Stimulated activated memory B cell treated with anti-CD40 and anti-IgM and Interleukin-4, amounts not matched to agents 10 μg/mL and 1 μg/mL and 100 μg/mL, for 72 hours (primary cell): ENCODE measurements around the gene TEX22.
A peak's percentile ranks its signal among the peaks of the same experiment; 100 is the strongest.

Source experiments
- ATAC-seq: fragments of 150-1000 bp; cut with Tn5 transposase; 2 replicates; pipeline ENCODE4 v1.10.0; 2021
- H3K27ac Mint-ChIP-seq: one replicate; pipeline ENCODE4 v1.8.0; 2022; ENCODE audit warnings: mild to moderate bottlenecking, mixed read lengths
- H3K27me3 Mint-ChIP-seq: one replicate; pipeline ENCODE4 v1.8.0; 2022; ENCODE audit warnings: mixed read lengths
- H3K36me3 Mint-ChIP-seq: one replicate; pipeline ENCODE4 v1.8.0; 2022; ENCODE audit warnings: mixed read lengths
- H3K4me1 Mint-ChIP-seq: one replicate; pipeline ENCODE4 v1.8.0; 2022; ENCODE audit warnings: mixed read lengths
- H3K4me3 Mint-ChIP-seq: one replicate; pipeline ENCODE4 v1.8.0; 2022; ENCODE audit warnings: mild to moderate bottlenecking, moderate library complexity, mixed read lengths
- H3K9me3 Mint-ChIP-seq: one replicate; pipeline ENCODE4 v1.8.0; 2022; ENCODE audit warnings: mixed read lengths

Gene TEX22, protein sequence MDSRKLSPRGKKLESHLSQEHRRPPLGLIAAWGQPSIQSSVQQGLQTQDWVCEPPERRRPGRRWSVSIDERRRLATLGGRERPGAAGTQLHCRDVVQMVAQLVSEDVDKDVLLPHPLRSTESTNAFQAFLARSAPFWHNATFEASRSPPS

DNA sequence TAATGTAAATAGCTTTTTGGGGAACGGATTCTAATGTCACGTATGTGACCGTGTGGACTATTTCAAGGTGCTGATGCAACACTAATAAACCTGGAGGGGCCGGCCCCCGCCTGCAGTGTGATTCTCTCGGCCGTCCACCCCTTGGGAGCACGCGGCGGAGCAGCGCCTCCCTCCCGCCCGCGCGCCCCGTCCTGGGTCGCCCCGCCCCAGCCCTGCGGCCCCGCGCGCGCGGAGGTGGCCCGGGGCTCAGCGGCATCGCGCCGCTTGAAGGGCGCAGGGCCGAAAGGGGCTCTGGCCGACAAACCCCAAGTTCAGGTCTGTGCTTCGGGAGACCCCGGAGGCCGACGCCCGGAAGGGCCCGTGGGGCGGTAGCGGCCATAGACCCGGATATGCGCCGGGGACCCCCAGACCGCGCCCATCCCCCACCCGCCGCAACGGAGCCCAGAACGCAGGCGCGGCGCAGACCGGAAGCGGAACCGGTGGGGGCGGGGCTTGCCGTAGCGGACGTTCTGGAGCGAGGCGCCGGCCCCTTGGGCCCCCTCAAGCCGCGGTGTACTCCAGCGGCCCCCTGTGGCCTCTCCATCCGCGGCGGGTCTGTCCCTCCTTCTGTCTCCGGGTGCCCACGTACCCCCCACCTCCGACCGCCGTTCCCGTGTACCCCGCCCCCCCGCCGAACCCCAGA is at the start of gene TEX22:
Gene TEX22, plus strand, starts transcription at position 495 of the 682 bp plus-strand sequence. CDS start 803 bp downstream, outside the sequence.
- H3K27ac Mint-ChIP-seq: peak within 1 kb of the TSS; percentile 86
- H3K36me3 Mint-ChIP-seq: peaks cover 16% of the 10 kb centered on the region
- no peaks in the 10 kb centered on the region for H3K9me3 Mint-ChIP-seq
- peaks cover 19% of the 10 kb centered on the region for H3K4me1 Mint-ChIP-seq
- H3K4me3 Mint-ChIP-seq: peak within 1 kb of the TSS; percentile 91
- no peaks in the 10 kb centered on the region for H3K27me3 Mint-ChIP-seq
- peak; percentile 93 for ATAC-seq

DNA sequence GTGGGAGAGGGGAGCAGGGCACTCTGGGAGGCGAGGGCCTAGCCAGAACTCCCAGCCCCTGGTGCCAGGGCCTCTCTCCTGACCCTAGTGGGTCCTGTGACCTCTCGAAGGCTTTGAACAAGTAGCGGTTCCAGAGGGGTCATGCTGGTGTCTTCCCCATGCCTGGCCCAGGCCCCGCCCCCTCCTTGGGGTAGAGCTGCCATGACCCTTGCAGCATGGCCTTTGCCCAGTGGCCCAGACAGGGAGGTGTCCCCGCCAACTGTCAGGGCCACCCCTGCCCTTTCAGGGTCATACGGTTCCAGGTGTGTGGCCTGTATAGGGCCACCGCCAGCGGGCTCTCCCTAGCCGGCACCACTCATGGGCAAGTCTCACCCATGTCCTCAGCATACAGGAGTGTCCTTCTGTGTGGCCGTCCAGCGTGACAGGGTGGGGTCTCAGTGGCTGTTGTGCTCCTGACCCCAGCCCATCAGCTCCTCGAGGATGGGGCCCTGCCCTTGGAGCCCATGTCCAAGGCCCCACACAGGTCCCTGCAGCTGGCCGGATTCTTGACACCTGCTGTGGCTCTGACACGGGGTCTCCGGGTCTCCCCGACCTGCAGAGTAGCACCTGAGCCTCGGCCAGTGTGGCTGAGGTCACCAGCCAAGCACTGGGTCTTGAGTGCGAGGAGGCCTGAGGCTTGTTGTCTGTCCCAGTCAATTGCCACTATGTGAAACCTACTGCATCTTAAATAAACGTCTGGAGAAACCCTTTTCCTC is 49.2 kb upstream of the TEX22 start:
- H3K27ac Mint-ChIP-seq: no peak overlapping the region
- peaks cover 6% of the 10 kb centered on the region for H3K36me3 Mint-ChIP-seq
- ATAC-seq: no peak
- peaks cover 5% of the 10 kb centered on the region for H3K4me1 Mint-ChIP-seq
- H3K4me3 Mint-ChIP-seq: no peak overlapping the region
- H3K27me3 Mint-ChIP-seq: no peaks in the 10 kb centered on the region
- peaks cover 3% of the 10 kb centered on the region for H3K9me3 Mint-ChIP-seq

DNA sequence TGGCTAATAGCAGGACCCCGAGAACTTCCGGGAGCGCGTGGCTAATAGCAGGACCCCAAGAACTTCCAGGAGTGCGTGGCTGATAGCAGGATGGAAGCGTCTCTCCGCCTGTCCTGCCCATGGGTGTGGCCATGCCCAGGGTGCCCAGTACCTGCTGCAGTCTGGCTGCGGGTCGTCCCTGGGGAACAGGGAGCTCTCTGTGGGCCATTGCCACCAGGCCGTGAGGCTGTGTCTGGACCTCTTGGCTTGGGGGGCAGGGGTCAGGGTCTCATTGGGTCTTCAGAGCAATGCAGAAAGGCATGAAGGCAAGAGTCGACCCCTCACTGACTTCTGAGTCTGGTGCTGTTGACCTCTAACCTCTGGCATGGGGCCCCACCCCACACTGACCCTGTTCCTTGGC is 48.3 kb upstream of the TEX22 start:
- Mint-ChIP-seq H3K27me3 (no peaks in the 10 kb centered on the region), H3K36me3 (peaks cover 6% of the 10 kb centered on the region), H3K27ac (no peak overlapping the region), H3K9me3 (peaks cover 3% of the 10 kb centered on the region), H3K4me3 (no peak overlapping the region), H3K4me1 (peaks cover 5% of the 10 kb centered on the region)
- no peak for ATAC-seq

DNA sequence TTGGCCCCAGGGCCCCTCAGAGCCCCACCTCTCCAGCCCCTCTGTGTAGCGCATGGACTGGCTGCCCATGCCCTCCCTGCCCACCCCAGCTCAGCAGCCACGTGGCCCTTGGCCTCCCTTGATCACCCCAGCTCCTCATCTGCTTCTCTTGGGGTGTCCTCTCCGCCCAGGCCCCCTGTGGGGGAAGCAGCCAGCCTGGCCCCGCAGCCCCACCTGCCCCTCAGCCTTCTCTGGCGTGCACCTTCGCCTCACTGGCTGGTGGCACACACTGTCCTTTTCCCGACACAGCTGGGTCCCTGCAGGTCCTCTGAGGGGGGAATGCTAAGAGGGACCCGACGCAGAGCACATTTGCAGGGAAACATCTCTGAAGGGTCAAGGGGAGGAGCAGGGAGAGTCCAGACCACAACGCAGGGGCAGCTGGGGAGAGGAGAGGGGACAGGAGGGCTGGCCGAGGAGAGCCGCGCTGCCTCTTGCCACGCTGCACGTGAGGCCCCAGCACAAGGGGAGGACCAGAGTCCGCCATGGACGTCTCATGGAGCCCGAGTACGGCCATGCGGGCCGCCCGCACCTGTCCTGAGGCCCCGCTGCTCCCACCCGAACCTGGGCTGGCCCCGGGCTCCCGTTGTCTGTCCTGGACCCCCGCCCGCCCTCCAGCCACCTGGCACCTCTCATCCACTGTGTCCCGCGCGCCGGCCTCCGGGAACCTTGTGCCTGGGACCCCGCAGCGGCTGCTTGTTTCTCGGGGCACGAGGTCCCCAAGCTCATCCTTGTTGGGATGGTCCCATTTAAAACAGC is 47.7 kb upstream of the TEX22 start:
- peaks cover 5% of the 10 kb centered on the region for H3K4me1 Mint-ChIP-seq
- peaks cover 8% of the 10 kb centered on the region for H3K36me3 Mint-ChIP-seq
- no peaks in the 10 kb centered on the region for H3K27me3 Mint-ChIP-seq
- H3K27ac Mint-ChIP-seq: no peak overlapping the region
- H3K4me3 Mint-ChIP-seq: no peak overlapping the region
- ATAC-seq: no peak
- peaks cover 3% of the 10 kb centered on the region for H3K9me3 Mint-ChIP-seq

DNA sequence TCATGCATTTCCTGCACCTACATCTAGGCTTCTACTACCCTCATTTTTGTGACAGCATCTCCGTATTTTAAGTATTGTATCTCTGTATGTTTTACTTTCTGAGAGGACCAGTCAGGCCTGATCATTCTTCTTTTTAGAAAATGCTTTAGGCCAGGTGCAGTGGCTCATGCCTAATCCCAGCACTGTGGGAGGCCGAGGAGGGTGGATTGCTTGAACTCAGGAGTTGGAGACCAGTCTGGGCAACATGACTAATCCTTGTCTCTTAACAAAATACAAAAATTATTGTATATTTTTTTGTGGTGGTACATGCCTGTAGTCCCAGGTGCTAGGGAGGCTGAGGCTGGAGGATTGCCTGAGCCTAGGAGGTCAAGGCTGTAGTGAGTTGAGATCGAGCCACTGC is 46.9 kb upstream of the TEX22 start:
- peaks cover 3% of the 10 kb centered on the region for H3K9me3 Mint-ChIP-seq
- no peak overlapping the region for H3K27ac Mint-ChIP-seq
- ATAC-seq: no peak
- no peaks in the 10 kb centered on the region for H3K27me3 Mint-ChIP-seq
- H3K4me1 Mint-ChIP-seq: peaks cover 5% of the 10 kb centered on the region
- H3K4me3 Mint-ChIP-seq: no peak overlapping the region
- peaks cover 13% of the 10 kb centered on the region for H3K36me3 Mint-ChIP-seq

DNA sequence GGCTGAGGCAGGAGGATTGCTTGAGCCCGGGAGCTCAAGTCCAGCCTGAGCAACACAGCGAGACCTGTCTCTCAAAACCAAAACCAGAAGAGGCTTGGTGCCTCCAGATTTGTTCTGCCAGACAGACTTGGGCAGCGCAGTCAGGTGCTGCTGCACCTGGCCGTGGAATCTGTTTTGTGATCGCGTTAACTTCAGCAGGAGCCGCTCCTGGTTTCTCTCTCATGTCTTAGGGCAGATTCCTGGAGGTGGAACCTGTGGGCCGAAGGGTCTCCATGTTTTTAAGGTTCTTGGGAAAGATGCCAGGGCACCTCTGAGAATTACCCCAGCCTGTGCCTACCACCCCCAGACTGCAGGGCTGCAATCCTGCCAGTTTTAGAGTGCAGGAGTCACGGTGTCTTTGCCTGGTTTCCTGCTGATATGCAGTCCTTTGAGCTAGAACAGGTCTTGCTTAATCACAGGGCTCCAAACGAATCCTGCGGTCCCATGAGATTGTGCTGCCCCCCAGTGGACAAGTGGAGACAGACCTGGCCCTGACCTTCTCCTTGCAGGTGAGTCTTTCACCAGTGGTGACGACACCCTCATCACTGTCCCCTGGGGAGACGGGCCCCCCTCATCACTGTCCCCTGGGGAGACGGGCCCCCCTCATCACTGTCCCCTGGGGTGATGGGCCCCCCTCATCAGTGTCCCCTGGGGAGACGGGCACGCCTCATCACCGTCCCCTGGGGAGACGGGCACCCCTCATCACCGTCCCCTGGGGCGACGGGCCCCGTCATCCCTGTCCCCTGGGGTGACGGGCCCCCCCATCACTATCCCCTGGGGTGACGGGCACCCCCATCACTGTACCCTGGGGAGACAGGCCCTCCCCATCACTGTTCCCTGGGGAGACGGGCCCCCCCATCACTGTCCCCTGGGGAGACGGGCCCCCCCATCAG is 46.2 kb upstream of the TEX22 start:
- Mint-ChIP-seq H3K36me3 (peaks cover 20% of the 10 kb centered on the region), H3K9me3 (peaks cover 3% of the 10 kb centered on the region), H3K27ac (peak overlapping the region; percentile 80), H3K27me3 (no peaks in the 10 kb centered on the region), H3K4me1 (peaks cover 5% of the 10 kb centered on the region), H3K4me3 (no peak overlapping the region)
- peak; percentile 90 for ATAC-seq

DNA sequence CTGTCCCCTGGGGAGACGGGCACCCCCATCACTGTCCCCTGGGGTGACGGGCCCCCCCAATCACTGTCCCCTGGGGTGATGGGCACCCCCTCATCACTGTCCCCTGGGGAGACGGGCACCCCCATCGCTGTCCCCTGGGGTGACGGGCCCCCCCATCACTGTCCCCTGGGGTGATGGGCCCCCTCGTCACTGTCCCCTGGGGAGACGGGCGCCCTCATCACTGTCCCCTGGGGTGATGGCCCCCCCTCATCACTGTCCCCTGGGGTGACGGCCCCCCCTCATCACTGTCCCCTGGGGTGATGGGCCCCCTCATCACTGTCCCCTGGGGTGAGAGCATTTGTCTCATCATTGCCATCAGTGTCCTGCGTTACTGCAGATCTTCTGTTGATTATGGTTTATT is 45.2 kb upstream of the TEX22 start:
- Mint-ChIP-seq H3K9me3 (peaks cover 3% of the 10 kb centered on the region), H3K27ac (peak overlapping the region; percentile 80), H3K27me3 (no peaks in the 10 kb centered on the region), H3K36me3 (peaks cover 25% of the 10 kb centered on the region), H3K4me1 (peaks cover 5% of the 10 kb centered on the region), H3K4me3 (no peak overlapping the region)
- no peak for ATAC-seq

DNA sequence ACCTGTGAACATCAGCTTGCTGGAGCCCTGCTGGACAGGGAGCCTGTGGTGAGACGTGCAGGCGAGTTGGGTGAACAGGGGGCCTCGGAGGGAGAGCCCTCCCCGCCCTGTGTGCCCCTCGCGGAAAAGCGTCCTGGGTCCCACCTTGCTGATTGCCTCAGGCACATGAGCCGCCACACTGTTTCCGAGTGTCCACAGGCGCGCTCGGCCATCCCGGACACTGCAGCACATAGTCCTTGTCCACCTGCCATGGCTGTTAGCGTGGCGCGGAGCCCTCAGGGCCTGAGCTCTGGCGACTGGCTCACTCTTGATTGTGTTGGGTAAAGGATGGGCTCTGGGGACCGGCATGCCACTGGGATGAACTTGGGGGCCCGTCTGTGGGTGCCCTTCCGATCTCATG is 43.8 kb upstream of the TEX22 start:
- Mint-ChIP-seq H3K27ac (no peak overlapping the region), H3K27me3 (no peaks in the 10 kb centered on the region), H3K9me3 (peaks cover 3% of the 10 kb centered on the region), H3K4me1 (peaks cover 5% of the 10 kb centered on the region), H3K4me3 (no peak overlapping the region), H3K36me3 (peaks cover 25% of the 10 kb centered on the region)
- ATAC-seq: no peak

DNA sequence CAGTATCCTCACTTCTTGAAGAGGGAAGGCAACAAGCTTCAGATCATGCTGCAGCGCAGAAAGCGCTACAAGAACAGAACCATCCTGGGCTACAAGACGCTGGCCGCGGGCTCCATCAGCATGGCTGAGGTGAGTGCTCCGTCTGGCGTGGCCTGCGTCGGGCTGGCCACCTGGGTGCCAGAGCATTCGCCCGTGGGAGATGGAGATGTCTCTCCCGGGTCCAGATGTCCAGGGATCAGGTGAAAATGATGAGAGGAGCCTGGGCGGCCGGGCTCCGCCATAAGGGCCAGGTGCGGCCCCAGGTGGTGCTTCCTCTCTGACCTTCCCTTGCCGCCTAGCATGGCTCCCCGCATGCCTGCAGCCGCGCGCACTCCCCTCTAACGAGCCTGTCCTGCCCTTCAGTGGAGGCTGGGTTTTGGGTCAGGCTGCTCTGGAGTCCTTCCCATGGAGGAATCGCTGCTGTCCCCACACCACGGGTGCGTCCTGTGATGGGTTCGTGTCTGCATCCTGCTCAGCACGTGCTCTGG is 43.2 kb upstream of the TEX22 start:
- Mint-ChIP-seq H3K27ac (no peak overlapping the region), H3K36me3 (peaks cover 25% of the 10 kb centered on the region), H3K4me1 (peaks cover 5% of the 10 kb centered on the region), H3K4me3 (no peak overlapping the region), H3K27me3 (no peaks in the 10 kb centered on the region), H3K9me3 (peaks cover 3% of the 10 kb centered on the region)
- no peak for ATAC-seq

DNA sequence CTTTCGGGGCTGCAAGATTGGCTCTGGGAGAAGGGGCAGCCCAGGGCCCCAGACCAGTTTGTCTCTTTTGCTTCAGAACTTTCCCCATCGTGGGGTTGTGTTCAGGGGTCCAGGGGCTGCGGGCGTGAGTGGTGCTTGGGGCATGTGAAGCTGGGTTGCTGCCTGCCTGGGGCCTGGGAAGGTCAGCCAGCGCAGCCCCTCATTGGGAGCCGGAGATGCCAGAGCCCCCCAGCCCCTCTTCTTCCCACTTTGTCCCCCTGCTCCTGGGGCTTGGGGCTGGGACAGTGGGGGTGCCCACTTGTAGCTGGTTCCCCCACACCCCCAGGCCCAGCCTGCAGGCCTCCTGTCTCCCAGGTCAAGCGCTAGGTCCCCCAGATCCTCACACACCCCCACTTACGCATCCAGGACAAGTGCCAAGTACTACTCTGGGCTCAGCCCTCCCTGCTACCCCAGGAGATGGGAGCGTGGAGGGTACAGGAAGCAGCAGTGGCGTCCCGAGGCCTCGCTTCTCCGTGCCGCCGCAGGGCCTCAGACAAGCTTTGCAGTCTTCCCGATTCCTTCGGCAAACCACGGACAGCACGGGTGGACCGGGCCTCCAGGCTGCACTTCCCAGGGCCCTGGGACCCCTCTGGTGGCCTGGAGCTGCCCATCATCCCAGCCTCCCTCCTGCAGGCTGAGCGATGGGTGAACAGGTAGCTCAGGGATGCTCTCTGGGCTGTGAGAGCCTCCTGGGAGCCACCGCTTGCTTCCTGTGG is 42.3 kb upstream of the TEX22 start:
- no peak overlapping the region for H3K4me3 Mint-ChIP-seq
- peaks cover 5% of the 10 kb centered on the region for H3K4me1 Mint-ChIP-seq
- no peak overlapping the region for H3K27ac Mint-ChIP-seq
- peaks cover 29% of the 10 kb centered on the region for H3K36me3 Mint-ChIP-seq
- no peak for ATAC-seq
- H3K27me3 Mint-ChIP-seq: no peaks in the 10 kb centered on the region
- peaks cover 3% of the 10 kb centered on the region for H3K9me3 Mint-ChIP-seq

DNA sequence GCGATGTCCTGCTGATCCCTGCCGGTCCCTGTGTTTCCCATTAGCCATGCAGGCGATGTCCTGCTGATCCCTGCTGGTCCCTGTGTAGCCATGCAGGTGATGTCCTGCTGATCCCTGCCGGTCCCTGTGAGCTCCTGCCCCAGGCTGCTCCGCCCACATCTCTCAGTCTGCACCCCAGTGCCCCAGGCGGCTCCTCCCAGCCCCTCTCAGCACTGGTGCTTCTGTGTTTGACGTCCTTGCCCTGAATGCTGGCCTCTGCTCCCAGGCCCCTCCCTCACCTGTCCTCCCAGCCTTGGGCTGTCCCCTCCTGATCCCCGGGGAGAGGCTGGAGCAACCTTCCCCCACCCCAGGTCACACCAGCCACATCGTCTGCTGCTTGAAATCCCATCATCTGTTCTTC is 41.4 kb upstream of the TEX22 start:
- Mint-ChIP-seq H3K9me3 (peaks cover 3% of the 10 kb centered on the region), H3K4me1 (peaks cover 4% of the 10 kb centered on the region), H3K27me3 (no peaks in the 10 kb centered on the region), H3K36me3 (peaks cover 31% of the 10 kb centered on the region), H3K27ac (no peak overlapping the region), H3K4me3 (no peak overlapping the region)
- ATAC-seq: no peak

DNA sequence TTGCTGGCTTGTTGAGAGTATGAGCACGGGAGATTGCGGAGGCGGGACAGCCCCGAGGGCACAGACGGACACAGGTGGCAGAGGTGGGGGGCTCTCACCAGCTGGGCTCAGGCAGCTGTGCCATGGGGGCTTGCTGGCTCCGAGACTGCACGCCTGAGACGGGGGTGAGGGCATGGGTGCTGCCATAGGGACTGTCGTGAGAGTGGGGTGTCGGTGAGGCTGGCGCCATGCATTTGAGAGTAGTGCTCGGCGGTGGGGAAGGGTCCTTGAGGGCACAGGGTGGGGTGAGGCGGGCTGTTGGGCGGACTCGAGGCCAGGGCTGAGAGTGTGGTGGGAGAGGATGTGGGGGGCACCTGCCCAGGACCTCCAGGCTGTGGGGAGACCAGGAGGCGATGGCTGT is 40.7 kb upstream of the TEX22 start:
- no peak overlapping the region for H3K4me3 Mint-ChIP-seq
- H3K4me1 Mint-ChIP-seq: no peaks in the 10 kb centered on the region
- no peak for ATAC-seq
- H3K27ac Mint-ChIP-seq: no peak overlapping the region
- H3K9me3 Mint-ChIP-seq: peaks cover 3% of the 10 kb centered on the region
- H3K27me3 Mint-ChIP-seq: no peaks in the 10 kb centered on the region
- H3K36me3 Mint-ChIP-seq: peaks cover 31% of the 10 kb centered on the region

DNA sequence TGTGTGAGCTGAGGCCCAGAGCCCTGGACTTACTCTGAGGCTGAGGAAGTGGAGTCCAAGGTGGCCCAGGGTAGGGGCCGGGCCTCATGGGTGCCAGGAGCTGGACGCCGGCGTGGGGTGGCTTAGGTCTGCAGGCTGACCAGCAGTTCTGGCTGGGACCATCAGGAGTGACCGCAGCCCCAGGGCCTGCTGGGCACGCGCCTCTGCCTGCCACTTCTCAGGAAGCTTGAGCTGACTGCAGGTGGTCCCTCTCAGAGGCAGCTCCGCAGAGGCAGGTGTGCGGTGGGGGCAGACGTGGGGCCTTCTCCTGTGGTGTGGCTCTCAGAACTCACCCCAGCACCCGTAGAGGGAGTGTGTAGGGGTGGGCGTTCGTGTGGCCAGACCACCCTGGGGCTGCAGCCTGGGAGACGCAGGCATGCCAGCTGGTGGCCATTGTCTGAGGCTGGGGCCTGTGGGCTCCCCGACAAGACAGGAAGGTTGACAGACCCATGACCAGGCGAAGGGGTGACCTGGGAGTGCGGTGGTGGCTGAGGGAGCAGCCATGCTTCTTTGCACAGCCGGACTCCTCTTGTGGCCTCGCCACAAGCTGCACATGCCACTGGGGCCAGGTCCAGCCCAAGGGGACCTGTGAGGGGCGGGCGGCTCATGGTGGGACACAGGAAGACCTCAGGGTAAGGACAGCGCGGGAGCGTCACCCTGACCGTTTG is 40.0 kb upstream of the TEX22 start:
- peaks cover 1% of the 10 kb centered on the region for H3K9me3 Mint-ChIP-seq
- peaks cover 1% of the 10 kb centered on the region for H3K4me1 Mint-ChIP-seq
- no peaks in the 10 kb centered on the region for H3K27me3 Mint-ChIP-seq
- no peak for ATAC-seq
- H3K4me3 Mint-ChIP-seq: no peak overlapping the region
- no peak overlapping the region for H3K27ac Mint-ChIP-seq
- peaks cover 31% of the 10 kb centered on the region for H3K36me3 Mint-ChIP-seq
